CD4-positive, alpha-beta T cell (primary cell): Measurements from ENCODE around the gene WDFY3. TPM values are rescaled to one million over a fixed set of nuclear protein-coding genes. Genes with fewer than 3 reads are reported as not detected.

Source experiments
- ATAC-seq: fragments of 200-7000 bp; cut with Tn5 transposase; one replicate; pipeline ENCODE4 v1.10.0; 2022; ENCODE audit warnings: mild to moderate bottlenecking; ENCODE audit not compliant: poor library complexity
- CTCF ChIA-PET: fragments of 350-600 bp; sonication (Branson Sonifier 250); formaldehyde crosslinking; loops from one replicate; lab custom pipeline; 2021; ENCODE audit warnings: antibody characterized with exemption, inconsistent platforms; lab: Charles Lee
- POLR2A ChIA-PET: fragments of 350-600 bp; sonication (Branson Sonifier 250); formaldehyde crosslinking; loops from one replicate; lab custom pipeline; 2021; ENCODE audit warnings: antibody characterized with exemption, inconsistent platforms; lab: Charles Lee
- DNase-seq, 14 experiments: peaks; one replicate each; pipeline ENCODE4 v3.0.0-alpha.2; 2013 to 2020; ENCODE audit warnings: mixed read lengths in 2 of 14
- H3K27ac ChIP-seq, 2 donors: one replicate each; pipeline versions ENCODE4 v1.5.1 to v1.7.0; 2013; ENCODE audit warnings: low read length in 2 of 2, low read depth in 1 of 2, mild to moderate bottlenecking in 1 of 2
- H3K27me3 ChIP-seq, 2 experiments: 1 replicate in 1 of 2; 2 replicates in 1 of 2; pipeline versions ENCODE4 v1.6.1 to v1.7.0; 2013; ENCODE audit warnings: low read length in 2 of 2, control low read depth in 1 of 2, mild to moderate bottlenecking in 1 of 2, moderate library complexity in 1 of 2; ENCODE audit not compliant: insufficient read depth in 2 of 2, control insufficient read depth in 1 of 2
- H3K36me3 ChIP-seq: one replicate; pipeline ENCODE4 v1.6.1; 2013; ENCODE audit warnings: low read length, control low read depth; ENCODE audit not compliant: insufficient read depth
- H3K4me1 ChIP-seq: one replicate; pipeline ENCODE4 v1.6.1; 2013; ENCODE audit warnings: low read length, control low read depth; ENCODE audit not compliant: insufficient read depth
- H3K4me3 ChIP-seq: one replicate; pipeline ENCODE4 v1.5.1; 2013; ENCODE audit warnings: mild to moderate bottlenecking, low read length, moderate library complexity
- H3K9me3 ChIP-seq, 2 experiments: 1 replicate in 1 of 2; 2 replicates in 1 of 2; pipeline versions ENCODE4 v1.6.1 to v1.7.0; 2013; ENCODE audit warnings: low read length in 2 of 2, mild to moderate bottlenecking in 2 of 2, control low read depth in 1 of 2, moderate library complexity in 1 of 2; ENCODE audit not compliant: control insufficient read depth in 1 of 2, insufficient read depth in 1 of 2
- H3K27ac Mint-ChIP-seq: one replicate; pipeline ENCODE4 v1.8.0; 2020; ENCODE audit warnings: mixed read lengths
- H3K27me3 Mint-ChIP-seq: one replicate; pipeline ENCODE4 v1.8.0; 2021; ENCODE audit warnings: mixed read lengths
- H3K36me3 Mint-ChIP-seq: one replicate; pipeline ENCODE4 v1.8.0; 2021; ENCODE audit warnings: low read depth, mixed read lengths
- H3K4me1 Mint-ChIP-seq: one replicate; pipeline ENCODE4 v1.8.0; 2021; ENCODE audit warnings: low read depth, mixed read lengths
- H3K4me3 Mint-ChIP-seq: one replicate; pipeline ENCODE4 v1.8.0; 2020; ENCODE audit warnings: mild to moderate bottlenecking, mixed read lengths
- H3K9me3 Mint-ChIP-seq: one replicate; pipeline ENCODE4 v1.8.0; 2020; ENCODE audit warnings: mixed read lengths
- CTCF ChIP-seq: fragments of 200-600 bp; IDR thresholded peaks from one replicate; pipeline ENCODE4 v1.8.0; 2022; ENCODE audit warnings: antibody characterized with exemption, mild to moderate bottlenecking
- intact Hi-C, 2 experiments: fragments of 100-400 bp; cut with DNase I in 1 of 2; cut with micrococcal nuclease in 1 of 2; formaldehyde crosslinking; loops; one replicate each; pipeline versions ENCODE4 v1.15.1 to v1.9.0; 2023 to 2025; cut with DNase I, micrococcal nuclease
- total RNA-seq, 174 experiments: library from RNA in 2 of 174; stranded (reverse) in 2 of 174; gene quantifications; one replicate each; pipeline ENCODE4 v1.2.3 and lab custom pipeline; 2021 to 2026

WDFY3 gene
- total RNA-seq, 2 experiments from 2014 or later = 0.60 to 0.75 TPM

GRCh38 chr4:84878546-84878945 is 87.9 kb downstream of the WDFY3 start:
- Mint-ChIP-seq H3K9me3 (no peaks in the 10 kb centered on the region), H3K27ac (no peak overlapping the region), H3K36me3 (no peaks in the 10 kb centered on the region), H3K4me1 (no peaks in the 10 kb centered on the region), H3K4me3 (no peak overlapping the region), H3K27me3 (no peaks in the 10 kb centered on the region)
- TF ChIP-seq CTCF = no peak
- Histone ChIP-seq H3K4me1 (no peaks in the 10 kb centered on the region), H3K36me3 (no peaks in the 10 kb centered on the region), H3K9me3 (no peaks in the 10 kb centered on the region), H3K27ac (no peak overlapping the region), H3K27me3 (no peaks in the 10 kb centered on the region), H3K4me3 (no peak overlapping the region)
- ChIA-PET POLR2A (no interaction called here), CTCF (no interaction called here)
- intact Hi-C loops = no loop called here
- ATAC-seq = no peak
- peak in 2 of 14 experiments; percentile 33 to 43 for DNase-seq

- ATAC-seq (no peak), DNase-seq (no peak)
- H3K27ac ChIP-seq = no peak overlapping the region
- H3K4me1 ChIP-seq = no peaks in the 10 kb centered on the region
- no peak overlapping the region for H3K27ac Mint-ChIP-seq
- H3K4me3 Mint-ChIP-seq = no peak overlapping the region
- intact Hi-C loops = no loop called here
- H3K4me3 ChIP-seq = no peak overlapping the region
- no peaks in the 10 kb centered on the region for H3K9me3 Mint-ChIP-seq
- H3K9me3 ChIP-seq = no peaks in the 10 kb centered on the region
- H3K27me3 ChIP-seq = no peaks in the 10 kb centered on the region
- POLR2A ChIA-PET = no interaction called here
- H3K36me3 Mint-ChIP-seq = no peaks in the 10 kb centered on the region
- CTCF ChIA-PET = no interaction called here
- H3K4me1 Mint-ChIP-seq = no peaks in the 10 kb centered on the region
- no peak for TF ChIP-seq CTCF
- H3K36me3 ChIP-seq = no peaks in the 10 kb centered on the region
- no peaks in the 10 kb centered on the region for H3K27me3 Mint-ChIP-seq
These were observed 88.4 kb downstream of the WDFY3 start for GRCh38 chr4:84878090-84878489.

GRCh38 chr4:84877051-84877833 is 89.2 kb downstream of the WDFY3 start:
- DNase-seq = no peak
- H3K36me3 ChIP-seq = no peaks in the 10 kb centered on the region
- Mint-ChIP-seq H3K36me3 (no peaks in the 10 kb centered on the region), H3K9me3 (no peaks in the 10 kb centered on the region), H3K4me3 (no peak overlapping the region), H3K27me3 (no peaks in the 10 kb centered on the region), H3K4me1 (no peaks in the 10 kb centered on the region), H3K27ac (no peak overlapping the region)
- no peak overlapping the region for H3K4me3 ChIP-seq
- ChIA-PET POLR2A (no interaction called here), CTCF (no interaction called here)
- H3K4me1 ChIP-seq = no peaks in the 10 kb centered on the region
- intact Hi-C loops = no loop called here
- H3K9me3 ChIP-seq = no peaks in the 10 kb centered on the region
- no peak for TF ChIP-seq CTCF
- no peak for ATAC-seq
- H3K27me3 ChIP-seq = no peaks in the 10 kb centered on the region
- no peak overlapping the region for H3K27ac ChIP-seq
